PC-3 (cell line): Measurements from ENCODE around the gene B4GALT3.

Source experiments
- EZH2phosphoT487 ChIP-seq: fragments of 300-600 bp; sonication (generic); IDR thresholded peaks from 2 replicates; pipeline ENCODE4 v1.6.1; 2018; ENCODE audit warnings: mild to moderate bottlenecking, antibody characterized with exemption, low read length, borderline replicate concordance
- TF ChIP-seq, protein P1 (sequence below): fragments of 300-600 bp; sonication (generic); conservative IDR thresholded peaks from 2 replicates; pipeline ENCODE4 v1.5.1; 2017; ENCODE audit warnings: antibody characterized with exemption, low read depth, mild to moderate bottlenecking, low read length

DNA sequence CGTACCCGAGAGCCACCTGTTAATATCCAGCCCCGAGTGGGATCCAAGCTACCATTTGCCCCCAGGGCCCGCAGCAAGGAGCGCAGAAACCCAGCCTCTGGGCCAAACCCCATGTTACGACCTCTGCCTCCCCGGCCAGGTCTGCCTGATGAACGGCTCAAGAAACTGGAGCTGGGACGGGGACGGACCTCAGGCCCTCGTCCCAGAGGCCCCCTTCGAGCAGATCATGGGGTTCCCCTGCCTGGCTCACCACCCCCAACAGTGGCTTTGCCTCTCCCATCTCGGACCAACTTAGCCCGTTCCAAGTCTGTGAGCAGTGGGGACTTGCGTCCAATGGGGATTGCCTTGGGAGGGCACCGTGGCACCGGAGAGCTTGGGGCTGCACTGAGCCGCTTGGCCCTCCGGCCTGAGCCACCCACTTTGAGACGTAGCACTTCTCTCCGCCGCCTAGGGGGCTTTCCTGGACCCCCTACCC is 16.6 kb downstream of the B4GALT3 start:
- TF ChIP-seq, protein P1, sequence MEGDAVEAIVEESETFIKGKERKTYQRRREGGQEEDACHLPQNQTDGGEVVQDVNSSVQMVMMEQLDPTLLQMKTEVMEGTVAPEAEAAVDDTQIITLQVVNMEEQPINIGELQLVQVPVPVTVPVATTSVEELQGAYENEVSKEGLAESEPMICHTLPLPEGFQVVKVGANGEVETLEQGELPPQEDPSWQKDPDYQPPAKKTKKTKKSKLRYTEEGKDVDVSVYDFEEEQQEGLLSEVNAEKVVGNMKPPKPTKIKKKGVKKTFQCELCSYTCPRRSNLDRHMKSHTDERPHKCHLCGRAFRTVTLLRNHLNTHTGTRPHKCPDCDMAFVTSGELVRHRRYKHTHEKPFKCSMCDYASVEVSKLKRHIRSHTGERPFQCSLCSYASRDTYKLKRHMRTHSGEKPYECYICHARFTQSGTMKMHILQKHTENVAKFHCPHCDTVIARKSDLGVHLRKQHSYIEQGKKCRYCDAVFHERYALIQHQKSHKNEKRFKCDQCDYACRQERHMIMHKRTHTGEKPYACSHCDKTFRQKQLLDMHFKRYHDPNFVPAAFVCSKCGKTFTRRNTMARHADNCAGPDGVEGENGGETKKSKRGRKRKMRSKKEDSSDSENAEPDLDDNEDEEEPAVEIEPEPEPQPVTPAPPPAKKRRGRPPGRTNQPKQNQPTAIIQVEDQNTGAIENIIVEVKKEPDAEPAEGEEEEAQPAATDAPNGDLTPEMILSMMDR, result no peak
- no peak for TF ChIP-seq EZH2phosphoT487
